Stimulated activated CD8-positive, alpha-beta memory T cell treated with anti-CD3 and anti-CD28 coated beads, Interleukin-12 subunit alpha, Interleukin-12 subunit beta, amount 100 ng/mL, for 4 hours (primary cell): ENCODE measurements around the gene TBC1D16.

Experiments used
- DNase-seq: peaks from one replicate; pipeline ENCODE4 v3.0.0-alpha.2; 2020; ENCODE audit warnings: low read depth

Gene TBC1D16

DNA sequence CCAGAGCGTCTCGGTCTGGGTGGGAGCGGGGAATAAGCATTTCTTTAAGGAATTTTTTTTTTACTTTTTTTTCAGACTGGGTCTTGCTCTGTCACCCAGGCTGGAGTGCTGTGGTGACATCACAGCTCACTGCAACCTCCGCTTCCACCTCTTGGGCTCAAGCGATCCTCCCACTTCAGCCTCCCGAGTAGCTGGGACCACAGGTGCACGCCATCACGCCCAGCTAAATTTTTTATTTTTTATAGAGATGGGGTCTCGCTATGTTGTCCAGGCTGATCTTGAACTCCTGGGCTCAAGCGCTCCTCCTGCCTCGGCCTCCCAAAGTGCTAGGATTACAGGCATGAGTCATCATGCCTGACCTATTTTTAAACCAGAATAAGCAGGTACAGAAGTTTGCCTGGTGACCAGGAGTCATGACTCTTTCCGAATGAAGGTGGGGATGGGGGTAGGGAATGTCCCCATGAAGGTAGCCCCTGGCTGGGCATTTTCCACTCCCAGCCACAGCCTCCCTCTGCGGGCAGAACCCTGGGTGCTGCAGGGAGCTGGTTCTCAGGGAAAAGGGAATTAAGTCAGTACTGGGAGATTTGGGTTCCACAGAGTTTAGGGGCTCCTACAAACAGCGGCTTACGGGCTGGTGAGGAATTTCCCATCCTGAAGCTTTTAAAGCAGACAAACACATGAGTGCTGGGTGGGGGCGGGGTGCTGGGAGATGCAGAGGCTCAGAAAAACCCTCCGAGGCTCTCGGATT is 48.3 kb downstream of the TBC1D16 start:
- no peak for DNase-seq

DNA sequence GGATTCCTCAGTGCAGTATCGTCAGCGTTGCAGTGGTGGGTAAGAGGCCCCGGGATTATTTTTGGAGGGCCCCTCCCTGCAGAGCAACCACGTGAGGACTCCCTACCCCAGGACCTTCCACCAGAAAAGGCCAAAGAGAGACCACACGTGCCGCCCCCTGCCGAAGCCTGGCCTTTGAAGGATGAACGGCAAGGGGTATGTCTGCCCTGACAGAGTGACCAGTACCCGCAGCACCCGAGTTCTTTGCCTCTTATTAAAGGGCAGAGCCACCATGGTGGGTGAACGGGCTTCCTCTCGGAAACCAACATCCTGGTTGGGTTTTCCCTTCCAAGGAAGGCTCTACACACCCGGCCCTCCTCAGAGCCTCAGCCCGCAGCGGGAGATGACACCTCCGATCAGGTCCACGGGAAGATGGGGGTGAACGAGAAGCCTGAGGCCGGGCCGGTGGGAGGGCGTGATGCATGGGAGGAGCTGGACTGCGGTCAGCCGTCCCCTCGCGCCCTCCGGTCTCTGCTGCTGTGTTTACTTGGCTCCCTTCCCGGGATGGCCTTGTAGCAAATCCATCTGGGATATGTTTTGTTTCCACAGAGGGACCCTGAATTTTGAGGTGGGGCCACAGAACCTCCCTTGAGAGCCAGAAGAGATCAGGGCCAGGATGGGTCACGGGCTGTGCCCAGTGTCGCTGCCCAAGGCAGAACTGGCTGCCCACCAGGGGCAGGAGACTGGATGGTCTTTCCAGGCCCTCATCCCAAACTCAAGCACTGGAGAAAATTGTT is 49.1 kb downstream of the TBC1D16 start:
- no peak for DNase-seq

- DNase-seq = no peak
Measured at GRCh38 chr17:79985943-79986391, 49.7 kb downstream of the TBC1D16 start.

DNA sequence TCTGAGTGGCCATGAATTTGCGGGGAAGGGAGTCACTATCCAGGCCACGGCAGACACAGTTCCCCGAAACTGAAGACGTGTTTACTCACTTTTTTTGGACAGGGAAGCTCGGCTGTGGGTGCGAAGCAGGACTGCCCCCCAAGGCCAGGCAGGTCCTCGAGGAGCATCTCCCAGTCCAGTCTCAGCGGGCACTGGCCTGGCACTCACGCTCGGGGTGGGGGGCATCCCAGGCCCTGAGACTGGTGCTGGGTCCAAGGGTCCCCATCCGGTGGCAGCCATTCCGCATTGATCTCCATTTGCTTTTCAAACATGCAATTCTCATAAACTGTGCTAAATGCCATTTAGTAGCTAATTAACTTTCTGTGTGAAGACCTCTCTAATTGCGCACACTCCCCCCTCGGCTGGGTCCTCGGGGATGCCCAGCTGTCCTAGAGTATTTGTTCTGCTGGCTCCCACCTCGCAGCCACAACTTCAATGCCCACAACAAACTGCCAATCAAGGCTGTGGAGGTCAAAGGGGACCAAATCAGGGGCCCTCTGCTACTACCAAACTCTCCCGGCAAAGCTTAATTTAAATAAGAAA is 50.2 kb downstream of the TBC1D16 start:
- DNase-seq = no peak

DNA sequence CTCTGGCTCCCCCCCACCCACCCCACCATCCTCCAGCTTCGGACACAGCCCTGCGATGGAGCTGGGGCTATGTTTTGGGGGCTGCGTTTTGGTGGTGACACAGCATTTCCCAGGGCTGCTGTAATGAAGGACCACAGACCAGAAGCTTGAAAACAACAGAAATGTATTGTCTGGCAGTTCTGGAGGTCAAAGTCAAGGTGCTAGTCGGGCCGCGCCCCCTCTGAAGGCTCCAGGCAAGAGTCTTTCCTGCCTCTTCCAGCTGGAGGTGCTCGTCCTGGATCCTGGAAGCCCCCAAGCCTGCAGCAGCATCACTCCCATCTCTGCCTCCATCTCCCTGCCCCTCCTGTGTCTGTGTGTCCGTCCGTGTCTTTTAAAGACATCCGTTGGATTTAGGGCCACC is 50.8 kb downstream of the TBC1D16 start:
- DNase-seq = no peak

GRCh38 chr17:79984045-79984840 is 51.4 kb downstream of the TBC1D16 start:
- no peak for DNase-seq

- DNase-seq = no peak
Measured at GRCh38 chr17:79983456-79983855, 52.2 kb downstream of the TBC1D16 start.

DNA sequence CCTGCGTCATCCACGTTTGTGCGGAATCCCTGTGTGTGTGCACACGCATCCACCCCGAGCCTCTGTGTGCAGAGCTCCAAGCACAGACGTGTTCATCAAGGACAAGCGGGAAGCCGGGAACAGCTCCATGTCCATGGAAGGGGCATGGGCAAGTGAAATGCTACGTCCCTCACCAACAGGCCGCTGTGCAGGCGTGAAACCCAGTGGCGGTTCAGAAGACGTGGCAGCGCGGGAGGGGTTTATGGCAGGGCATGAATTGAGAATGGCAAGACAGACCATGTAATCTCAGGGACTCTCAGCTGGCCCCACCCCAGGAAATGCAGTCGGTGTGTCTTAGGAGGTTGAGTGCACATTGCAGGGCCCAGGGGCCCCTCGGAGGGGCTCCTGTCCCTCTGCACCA is 52.7 kb downstream of the TBC1D16 start:
- no peak for DNase-seq

DNA sequence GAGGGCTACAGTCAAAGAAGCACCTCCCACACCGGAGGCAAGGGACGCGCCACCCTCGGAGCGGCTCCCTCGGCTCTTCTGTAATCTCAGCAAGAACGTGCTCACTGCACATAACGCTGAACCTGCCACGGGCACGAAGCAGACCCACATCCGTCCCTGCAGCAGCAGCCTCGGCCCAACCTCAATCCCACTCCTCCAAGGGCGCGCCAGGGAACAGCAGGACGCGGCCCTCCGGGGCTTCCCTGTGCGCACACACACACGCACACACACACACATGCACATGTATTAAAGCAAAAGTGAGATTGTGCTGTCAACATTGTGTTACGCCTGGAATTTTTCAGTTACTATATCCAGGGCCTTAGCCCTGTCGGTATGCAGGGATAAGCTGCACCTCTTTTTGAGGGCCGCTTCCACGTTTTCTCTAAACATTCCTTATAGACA is 54.0 kb downstream of the TBC1D16 start:
- DNase-seq = no peak

- no peak for DNase-seq
Measured at GRCh38 chr17:79981090-79981489, 54.6 kb downstream of the TBC1D16 start.

DNA sequence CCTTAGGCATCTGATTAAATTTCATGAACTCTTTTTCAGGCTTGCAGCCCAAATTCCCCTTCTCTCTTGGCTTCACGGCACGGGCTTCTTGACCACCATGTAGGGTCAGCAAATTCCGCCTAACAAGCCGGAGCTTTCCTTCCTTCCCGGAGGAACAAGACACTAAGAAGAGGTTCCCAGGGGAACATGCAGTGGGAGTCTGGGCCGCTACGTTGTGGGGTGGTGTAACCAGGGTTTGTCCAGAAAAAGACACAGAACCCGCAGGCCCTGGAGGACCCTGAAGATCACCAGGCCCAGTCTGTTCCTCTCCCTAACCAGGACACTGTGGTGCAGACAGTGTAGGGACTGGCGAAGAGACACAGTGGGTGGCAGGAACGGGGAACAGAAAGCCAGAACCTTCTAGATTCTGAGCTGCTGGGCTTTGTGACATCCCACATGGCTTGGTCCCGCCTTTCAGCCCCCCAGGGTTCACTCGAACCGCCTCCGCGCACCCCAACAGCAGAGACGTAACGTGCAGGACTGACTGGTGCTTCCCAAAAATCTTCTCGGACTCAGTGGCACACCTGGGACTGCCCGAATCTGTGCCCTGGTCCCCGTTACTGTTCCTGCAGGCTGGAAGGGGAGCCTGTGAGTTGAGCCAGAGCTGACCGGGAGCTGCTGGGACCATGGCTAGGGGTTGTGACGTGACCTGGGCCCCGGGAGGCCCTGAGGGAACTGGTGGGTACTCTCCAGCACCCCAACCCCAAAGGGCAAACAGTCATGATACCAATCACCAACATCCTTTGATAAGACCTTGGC is 55.2 kb downstream of the TBC1D16 start:
- no peak for DNase-seq

DNA sequence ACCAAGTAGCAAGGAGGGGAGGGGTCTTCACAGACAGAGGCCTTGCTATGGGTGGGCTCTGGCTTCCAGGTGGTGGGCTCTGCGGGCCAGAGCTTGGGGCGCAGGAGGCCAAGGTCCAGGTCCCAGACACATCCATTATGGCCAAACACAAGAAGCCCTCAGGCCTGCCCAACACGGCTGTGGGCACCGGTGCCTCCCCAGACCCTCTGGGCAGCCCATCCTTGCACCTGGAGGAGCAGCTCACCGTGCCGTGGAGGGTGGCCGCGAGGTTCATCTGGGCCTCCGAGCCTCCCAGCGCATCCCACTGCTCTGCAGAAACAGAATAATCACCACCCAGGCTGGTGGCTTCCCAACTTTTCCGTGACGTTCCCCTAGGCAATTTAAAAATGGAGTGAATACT is 55.9 kb downstream of the TBC1D16 start:
- DNase-seq = no peak

DNA sequence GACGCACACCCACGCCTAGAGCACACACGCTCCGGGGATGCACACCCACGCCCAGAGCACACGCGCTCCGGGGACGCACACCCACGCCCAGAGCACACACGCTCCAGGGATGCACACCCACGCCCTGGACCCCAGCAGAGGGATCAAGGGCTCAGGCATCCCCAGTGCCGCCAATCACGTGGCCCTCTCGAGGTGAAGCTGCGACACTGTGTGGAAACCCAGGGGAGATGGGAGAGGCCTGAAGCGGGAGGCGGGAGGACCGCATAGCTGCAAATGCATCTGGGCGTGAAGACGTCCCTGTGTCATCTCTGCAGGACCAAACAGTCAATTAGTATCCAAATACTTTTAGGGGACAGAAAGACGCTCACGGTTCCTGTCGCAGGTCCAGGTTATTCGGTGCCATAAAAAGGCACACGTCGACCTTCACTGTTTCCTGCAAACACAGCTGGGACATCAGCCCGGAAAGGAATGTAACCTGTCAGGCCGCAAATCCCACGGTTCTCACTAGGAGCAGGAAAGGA is 56.4 kb downstream of the TBC1D16 start:
- no peak for DNase-seq

DNA sequence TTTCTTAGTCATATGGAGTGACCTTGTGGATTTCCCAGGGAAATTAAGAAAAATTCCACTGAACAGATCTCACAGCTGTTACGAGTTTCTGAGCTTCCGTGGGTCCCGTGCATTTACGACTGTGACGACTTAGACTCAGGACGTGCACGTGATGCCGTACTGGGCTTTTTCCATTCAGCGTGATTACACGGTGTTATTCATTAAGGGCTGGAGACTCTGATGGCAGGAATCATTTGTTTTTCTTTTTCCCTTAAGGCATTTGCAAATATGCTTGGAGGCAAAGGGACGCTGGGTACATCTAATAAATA is 57.2 kb downstream of the TBC1D16 start:
- DNase-seq = no peak

DNA sequence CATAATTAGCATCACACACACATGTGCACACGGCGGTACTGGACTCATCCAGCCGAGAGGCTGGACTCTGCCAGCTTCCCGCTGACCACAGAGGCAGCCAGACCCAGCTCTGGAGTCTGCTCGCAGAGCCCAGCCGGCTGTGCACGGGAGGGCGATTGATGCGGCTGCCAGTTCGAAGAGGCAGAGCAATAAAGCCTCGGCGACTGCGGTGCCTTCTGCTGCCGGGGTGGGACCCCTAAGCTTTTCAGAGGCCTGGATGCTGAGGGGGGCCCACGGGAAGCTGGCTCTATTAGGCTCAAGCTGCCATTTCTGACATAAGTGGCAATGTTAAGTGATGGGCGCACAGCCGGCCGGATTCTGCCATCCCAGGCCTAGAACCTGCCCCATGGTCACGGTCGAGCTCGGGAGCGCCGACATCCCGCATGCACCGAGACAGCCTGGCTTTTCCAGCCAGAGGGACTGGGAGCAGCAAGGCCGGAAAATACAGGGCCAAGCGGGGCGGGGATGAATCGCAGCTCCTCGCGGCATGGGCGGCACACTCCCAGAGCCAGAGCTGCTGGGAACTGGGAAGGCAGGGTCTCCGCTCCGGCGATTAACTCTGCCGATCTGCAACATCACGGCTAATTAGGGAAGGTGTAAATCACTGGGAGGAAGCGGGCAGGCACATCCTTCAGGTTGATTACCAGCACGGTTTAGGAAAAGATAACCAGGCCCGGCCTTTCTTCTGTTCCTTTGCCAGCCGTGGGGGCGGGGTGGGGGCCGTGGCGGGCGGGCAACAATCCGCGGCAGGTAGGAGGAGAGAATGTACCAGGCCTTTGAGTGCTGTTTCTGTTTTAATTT is 57.7 kb downstream of the TBC1D16 start:
- no peak for DNase-seq

- no peak for DNase-seq
Measured at GRCh38 chr17:79977161-79977631, 58.5 kb downstream of the TBC1D16 start.

- DNase-seq = no peak
Measured at GRCh38 chr17:79976451-79976850, 59.2 kb downstream of the TBC1D16 start.

DNA sequence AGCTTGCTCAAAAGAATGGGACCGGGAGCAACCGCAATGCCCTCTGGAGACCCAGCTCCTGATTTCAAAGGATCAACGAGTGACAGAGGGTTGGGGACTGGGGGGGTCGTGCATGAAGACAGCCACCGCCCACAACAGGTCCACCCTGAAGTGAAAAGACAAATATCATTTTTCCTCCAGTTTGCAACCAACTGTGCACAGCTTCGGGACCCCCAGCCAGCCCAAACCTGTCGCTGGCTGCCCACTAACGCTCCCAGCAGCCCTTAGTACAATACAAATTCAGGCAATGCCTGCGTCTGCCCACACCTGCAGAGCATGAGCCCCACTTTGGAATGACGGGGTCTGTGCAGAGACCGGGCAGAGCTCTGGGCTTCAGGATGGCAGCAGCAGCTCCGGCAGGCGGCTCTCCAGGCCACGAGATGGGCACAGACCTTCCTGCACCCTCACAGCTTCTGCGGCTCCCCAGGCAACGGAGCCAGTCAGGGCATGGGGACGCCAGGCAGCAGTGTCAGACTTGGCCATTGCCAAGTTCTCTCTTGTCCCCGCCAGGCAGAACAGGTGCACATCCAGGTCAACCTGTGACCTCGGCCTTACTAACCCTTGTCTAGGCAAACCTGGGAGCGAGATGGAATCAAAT is 60.1 kb downstream of the TBC1D16 start:
- DNase-seq = no peak

DNA sequence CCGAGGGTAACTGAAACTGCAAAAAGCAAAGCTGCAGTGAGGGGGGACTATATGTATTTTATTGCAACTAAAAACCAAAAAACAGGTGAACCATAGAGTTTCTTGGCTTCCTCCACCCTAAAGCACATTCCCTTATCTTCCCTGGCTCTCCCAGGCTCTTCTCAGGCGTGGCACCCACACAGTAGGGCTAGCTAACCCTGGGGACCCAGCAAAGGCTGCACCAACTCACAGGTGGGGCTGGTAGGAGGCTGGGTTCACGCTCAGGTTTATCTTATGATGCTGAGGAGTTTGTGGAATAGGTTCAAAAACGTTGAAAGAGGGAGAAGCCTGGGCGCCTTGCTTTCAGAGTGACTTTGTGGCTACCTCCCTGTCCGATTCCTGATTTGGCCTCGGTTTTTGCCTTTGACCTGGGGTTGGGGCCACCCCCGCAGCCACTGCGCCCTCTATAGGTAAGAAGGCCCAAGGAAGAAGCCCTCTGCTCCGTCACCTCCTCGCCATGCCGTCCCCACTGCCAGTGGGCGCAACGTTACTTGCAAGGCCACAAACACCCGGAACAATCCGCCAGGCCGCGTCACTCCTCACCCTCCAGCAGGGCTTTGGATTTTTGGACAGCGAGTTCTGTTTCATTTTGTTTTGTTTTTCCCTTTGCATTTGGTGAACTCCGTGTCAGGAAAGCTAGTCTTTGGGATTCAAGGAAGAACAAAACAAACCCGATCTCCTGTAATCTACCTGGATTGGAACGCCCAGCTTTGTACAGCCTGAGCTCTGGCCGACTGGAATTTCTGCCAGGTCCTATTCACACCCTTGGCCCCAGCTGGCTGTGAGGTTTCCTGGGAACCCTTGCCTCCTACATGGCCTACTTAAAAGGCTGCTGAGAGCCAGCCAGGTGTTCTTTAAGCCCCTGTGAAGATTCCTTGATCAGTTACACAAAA is 60.8 kb downstream of the TBC1D16 start:
- no peak for DNase-seq
